PFSK-1 (cell line): Measurements from ENCODE around the gene TTC12.

Source experiments
- FOXP2 ChIP-seq: optimal IDR thresholded peaks from 2 replicates; pipeline ENCODE3; 2011; ENCODE audit warnings: borderline replicate concordance, control low read depth, inconsistent platforms; ENCODE audit not compliant: insufficient read depth; ENCODE audit errors: extremely low read length, extremely low read depth
- POLR2AphosphoS5 ChIP-seq: IDR thresholded peaks from 2 replicates; pipeline ENCODE4 v1.6.1; 2012; ENCODE audit warnings: low read depth, mild to moderate bottlenecking, control low read depth, low read length, moderate library complexity
- REST ChIP-seq, 2 experiments: IDR thresholded peaks; 2 replicates each; pipeline versions ENCODE4 v1.6.1 to v1.8.0; 2011 to 2012; ENCODE audit warnings: low read depth in 2 of 2, low read length in 2 of 2, control low read depth in 1 of 2, inconsistent platforms in 1 of 2, mild to moderate bottlenecking in 1 of 2, moderate library complexity in 1 of 2; ENCODE audit not compliant: insufficient read depth in 1 of 2
- SIN3A ChIP-seq: IDR thresholded peaks from 2 replicates; pipeline ENCODE4 v1.6.1; 2012; ENCODE audit warnings: mild to moderate bottlenecking, low read length, moderate library complexity, borderline replicate concordance; ENCODE audit not compliant: insufficient read depth
- TAF1 ChIP-seq: IDR thresholded peaks from 2 replicates; pipeline ENCODE4 v1.6.1; 2012; ENCODE audit warnings: low read length, control low read depth, borderline replicate concordance; ENCODE audit not compliant: insufficient read depth

TTC12 gene

GRCh38 chr11:113288286-113288863, 26.0 kb upstream of the TTC12 start:
- TF ChIP-seq TAF1, result no peak
- no peak for TF ChIP-seq FOXP2
- TF ChIP-seq REST (IDR thresholded peaks at IDR 0.05; ENCODE audit: insufficient read depth in 1 of 2, low read depth in 2 of 2, low read length in 2 of 2), result no peak
- no peak for TF ChIP-seq SIN3A
- TF ChIP-seq POLR2AphosphoS5, result no peak

GRCh38 chr11:113289431-113290187, 24.8 kb upstream of the TTC12 start:
- no peak for TF ChIP-seq REST (IDR thresholded peaks at IDR 0.05; ENCODE audit: insufficient read depth in 1 of 2, low read depth in 2 of 2, low read length in 2 of 2)
- TF ChIP-seq SIN3A, result no peak
- TF ChIP-seq FOXP2, result no peak
- TF ChIP-seq TAF1, result no peak
- no peak for TF ChIP-seq POLR2AphosphoS5

- TF ChIP-seq SIN3A (no peak), TAF1 (no peak), REST (IDR thresholded peaks at IDR 0.05; ENCODE audit: insufficient read depth in 1 of 2, low read depth in 2 of 2, low read length in 2 of 2) (no peak), FOXP2 (no peak), POLR2AphosphoS5 (no peak)
Observed at GRCh38 chr11:113293936-113294335, 20.4 kb upstream of the TTC12 start.

- no peak for TF ChIP-seq TAF1
- no peak for TF ChIP-seq POLR2AphosphoS5
- TF ChIP-seq FOXP2, result no peak
- no peak for TF ChIP-seq REST (IDR thresholded peaks at IDR 0.05; ENCODE audit: insufficient read depth in 1 of 2, low read depth in 2 of 2, low read length in 2 of 2)
- TF ChIP-seq SIN3A, result no peak
Observed at GRCh38 chr11:113295993-113296392, 18.4 kb upstream of the TTC12 start.
